Esophagus squamous epithelium (tissue), 4 donors: Measurements from ENCODE around the gene HOXA9.

ENCODE experiments used
- CTCF ChIP-seq, 6 experiments: fragments of 450-650 bp in 4 of 6; fragments of 200-600 bp in 2 of 6; sonication (generic) in 2 of 6; IDR thresholded peaks; one replicate each; pipeline ENCODE4 v1.5.1; 2016 to 2019; ENCODE audit warnings: antibody characterized with exemption in 6 of 6, mild to moderate bottlenecking in 4 of 6, moderate library complexity in 4 of 6
- POLR2A ChIP-seq, 4 donors: fragments of 450-650 bp; IDR thresholded peaks; one replicate each; pipeline ENCODE4 v1.6.1; 2017; ENCODE audit warnings: antibody characterized with exemption in 4 of 4, mild to moderate bottlenecking in 4 of 4, moderate library complexity in 3 of 4

- TF ChIP-seq CTCF (IDR thresholded peaks at IDR 0.05), result no peak
- TF ChIP-seq POLR2A (IDR thresholded peaks at IDR 0.05), result no peak
These were observed 36.9 kb upstream of the HOXA9 start for GRCh38 chr7:27202018-27202861.
